Glutamatergic neuron (in vitro differentiated cells): ENCODE measurements around the gene ZMIZ1. TPM values are rescaled to one million over a fixed set of nuclear protein-coding genes. Genes with fewer than 3 reads are reported as not detected.

ENCODE experiments used
- DNase-seq: peaks from one replicate; pipeline ENCODE4 v3.0.0; 2022
- H3K27ac Mint-ChIP-seq: one replicate; pipeline ENCODE4 v1.8.0; 2020; ENCODE audit warnings: mild to moderate bottlenecking, mixed read lengths, inconsistent platforms; ENCODE audit not compliant: unreplicated experiment
- H3K27me3 Mint-ChIP-seq: one replicate; pipeline ENCODE4 v1.8.0; 2020; ENCODE audit warnings: mild to moderate bottlenecking, moderate library complexity, mixed read lengths, inconsistent platforms; ENCODE audit not compliant: unreplicated experiment
- H3K36me3 Mint-ChIP-seq: one replicate; pipeline ENCODE4 v1.8.0; 2020; ENCODE audit warnings: mild to moderate bottlenecking, mixed read lengths, inconsistent platforms; ENCODE audit not compliant: unreplicated experiment
- H3K4me1 Mint-ChIP-seq: one replicate; pipeline ENCODE4 v1.8.0; 2020; ENCODE audit warnings: mild to moderate bottlenecking, low read depth, mixed read lengths, inconsistent platforms; ENCODE audit not compliant: unreplicated experiment
- H3K4me3 Mint-ChIP-seq: one replicate; pipeline ENCODE4 v1.8.0; 2020; ENCODE audit warnings: mild to moderate bottlenecking, mixed read lengths, inconsistent platforms; ENCODE audit not compliant: unreplicated experiment
- H3K9me3 Mint-ChIP-seq: one replicate; pipeline ENCODE4 v1.8.0; 2020; ENCODE audit warnings: mild to moderate bottlenecking, moderate library complexity, mixed read lengths, inconsistent platforms; ENCODE audit not compliant: unreplicated experiment
- CTCF ChIP-seq: fragments of 200-600 bp; sonication (generic); IDR thresholded peaks from one replicate; pipeline ENCODE4 v1.5.0; 2021; ENCODE audit not compliant: partially characterized antibody, unreplicated experiment
- total RNA-seq: library from RNA; stranded (reverse); fragmentation: NEBNext Ultra II Directional; extraction: Animal tissue kit (Norgen Biotek cat#: 25700); gene quantifications from one replicate; pipeline ENCODE4 v1.2.1, GENCODE V29; 2021; ENCODE audit not compliant: unreplicated experiment

The ZMIZ1 gene
- total RNA-seq, 1 donor from 2014 or later: 230 TPM

GRCh38 chr10:79229830-79230327 lies 161.1 kb downstream of the ZMIZ1 start:
- Mint-ChIP-seq H3K36me3 (no peaks in the 10 kb centered on the region), H3K4me3 (peak overlapping the region; percentile 68), H3K27me3 (peaks cover 31% of the 10 kb centered on the region), H3K4me1 (peaks cover 46% of the 10 kb centered on the region), H3K27ac (peak overlapping the region; percentile 99), H3K9me3 (peaks cover 34% of the 10 kb centered on the region)
- TF ChIP-seq CTCF: no peak
- DNase-seq: no peak

- peak; percentile 38 for TF ChIP-seq CTCF
- peak; percentile 95 for DNase-seq
- Mint-ChIP-seq H3K4me3 (peak overlapping the region; percentile 68), H3K27ac (peak overlapping the region; percentile 99), H3K27me3 (peaks cover 31% of the 10 kb centered on the region), H3K9me3 (peaks cover 36% of the 10 kb centered on the region), H3K36me3 (no peaks in the 10 kb centered on the region), H3K4me1 (peaks cover 47% of the 10 kb centered on the region)
Measured at GRCh38 chr10:79230328-79230830, 161.6 kb downstream of the ZMIZ1 start.

- Mint-ChIP-seq H3K27ac (peak overlapping the region; percentile 99), H3K27me3 (peaks cover 33% of the 10 kb centered on the region), H3K9me3 (peaks cover 38% of the 10 kb centered on the region), H3K4me3 (peak overlapping the region; percentile 68), H3K36me3 (no peaks in the 10 kb centered on the region), H3K4me1 (peaks cover 51% of the 10 kb centered on the region)
- no peak for TF ChIP-seq CTCF
- DNase-seq: no peak
Measured at GRCh38 chr10:79230850-79231249, 162.1 kb downstream of the ZMIZ1 start.

- Mint-ChIP-seq H3K36me3 (no peaks in the 10 kb centered on the region), H3K4me3 (no peak overlapping the region), H3K27me3 (peaks cover 39% of the 10 kb centered on the region), H3K9me3 (peaks cover 35% of the 10 kb centered on the region), H3K27ac (peak overlapping the region; percentile 65), H3K4me1 (peaks cover 56% of the 10 kb centered on the region)
- DNase-seq: no peak
- no peak for TF ChIP-seq CTCF
Measured at GRCh38 chr10:79231908-79232307, 163.1 kb downstream of the ZMIZ1 start.

- TF ChIP-seq CTCF: no peak
- DNase-seq: no peak
- H3K27ac Mint-ChIP-seq: no peak overlapping the region
- no peaks in the 10 kb centered on the region for H3K36me3 Mint-ChIP-seq
- H3K9me3 Mint-ChIP-seq: peaks cover 34% of the 10 kb centered on the region
- peaks cover 39% of the 10 kb centered on the region for H3K27me3 Mint-ChIP-seq
- H3K4me3 Mint-ChIP-seq: no peak overlapping the region
- peaks cover 62% of the 10 kb centered on the region for H3K4me1 Mint-ChIP-seq
Measured at GRCh38 chr10:79232864-79233263, 164.1 kb downstream of the ZMIZ1 start.
